Measurements from ENCODE around the gene LYRM1.
A peak's percentile ranks its signal among the peaks of the same experiment; 100 is the strongest.
"Not testable (repeated sequence)": the region's sequence is repeated elsewhere in the genome, so short reads cannot be mapped to it uniquely, and the experiment has no call there.

The LYRM1 gene

GRCh38 chr16:20900299-20901067, at the start of gene LYRM1, which contains the start of gene DCUN1D3:
LYRM1 (plus strand) TSS chr16:20900771; CDS start chr16:20915556, 14,785 bp downstream.
DCUN1D3 (minus strand) TSS chr16:20900358; CDS start chr16:20862538, 37,820 bp downstream.
- FAIRE-seq, result peak; percentile 87
- peak; percentile 67 for DNase-seq (ENCODE audit: insufficient read length, low spot score)

- FAIRE-seq (no peak), DNase-seq (ENCODE audit: insufficient read length, low spot score) (no peak)
Observed at GRCh38 chr16:20850981-20851380, 49.6 kb upstream of the LYRM1 start.

GRCh38 chr16:20851601-20852000, 49.0 kb upstream of the LYRM1 start:
- no peak for FAIRE-seq
- DNase-seq (ENCODE audit: insufficient read length, low spot score), result no peak

GRCh38 chr16:20853143-20853542, 47.4 kb upstream of the LYRM1 start:
- DNase-seq (ENCODE audit: insufficient read length, low spot score), result no peak

GRCh38 chr16:20853981-20854620, 46.5 kb upstream of the LYRM1 start:
- no peak for DNase-seq (ENCODE audit: insufficient read length, low spot score)
- no peak for FAIRE-seq

More at GRCh38 chr16:20853143-20853542, 47.4 kb upstream of the LYRM1 start:
- FAIRE-seq, result no peak

GRCh38 chr16:20854963-20855362, 45.6 kb upstream of the LYRM1 start:
- no peak for DNase-seq (ENCODE audit: insufficient read length, low spot score)
- FAIRE-seq, result no peak

- FAIRE-seq (no peak), DNase-seq (ENCODE audit: insufficient read length, low spot score) (no peak)
Observed at GRCh38 chr16:20857281-20857680, 43.3 kb upstream of the LYRM1 start.

GRCh38 chr16:20859229-20859628, 41.3 kb upstream of the LYRM1 start:
- DNase-seq (ENCODE audit: insufficient read length, low spot score) (no peak), FAIRE-seq (no peak)

- DNase-seq (ENCODE audit: insufficient read length, low spot score) (no peak), FAIRE-seq (no peak)
Observed at GRCh38 chr16:20859699-20860098, 40.9 kb upstream of the LYRM1 start.

GRCh38 chr16:20860361-20860760, 40.2 kb upstream of the LYRM1 start:
- FAIRE-seq, result no peak
- DNase-seq (ENCODE audit: insufficient read length, low spot score), result no peak

GRCh38 chr16:20860995-20861394, 39.6 kb upstream of the LYRM1 start:
- FAIRE-seq; DNase-seq (ENCODE audit: insufficient read length, low spot score): not testable (repeated sequence)

- DNase-seq (ENCODE audit: insufficient read length, low spot score) (no peak), FAIRE-seq (no peak)
Observed at GRCh38 chr16:20862162-20862960, 38.2 kb upstream of the LYRM1 start.

GRCh38 chr16:20864376-20864775, 36.2 kb upstream of the LYRM1 start:
- not testable (repeated sequence) for FAIRE-seq; DNase-seq (ENCODE audit: insufficient read length, low spot score)

- DNase-seq (ENCODE audit: insufficient read length, low spot score), result no peak
- no peak for FAIRE-seq
Observed at GRCh38 chr16:20865420-20866131, 35.0 kb upstream of the LYRM1 start.

GRCh38 chr16:20866145-20866772, 34.3 kb upstream of the LYRM1 start:
- no peak for DNase-seq (ENCODE audit: insufficient read length, low spot score)
- peak; percentile 31 for FAIRE-seq

GRCh38 chr16:20866801-20867200, 33.8 kb upstream of the LYRM1 start:
- FAIRE-seq (no peak), DNase-seq (ENCODE audit: insufficient read length, low spot score) (no peak)

GRCh38 chr16:20867585-20867984, 33.0 kb upstream of the LYRM1 start:
- no peak for FAIRE-seq

GRCh38 chr16:20868890-20869289, 31.7 kb upstream of the LYRM1 start:
- DNase-seq (ENCODE audit: insufficient read length, low spot score) (no peak), FAIRE-seq (no peak)

More at GRCh38 chr16:20867585-20867984, 33.0 kb upstream of the LYRM1 start:
- DNase-seq (ENCODE audit: insufficient read length, low spot score), result no peak

- DNase-seq (ENCODE audit: insufficient read length, low spot score) (no peak), FAIRE-seq (no peak)
Observed at GRCh38 chr16:20870122-20870820, 30.3 kb upstream of the LYRM1 start.
